Mesodermal cell (in vitro differentiated cells): ENCODE data around the gene VWDE.

ENCODE experiments used
- H3K27ac ChIP-seq: 2 replicates; pipeline ENCODE4 v1.7.0; 2013; ENCODE audit warnings: mild to moderate bottlenecking, low read depth, low read length, moderate library complexity; ENCODE audit not compliant: severe bottlenecking
- H3K36me3 ChIP-seq: 2 replicates; pipeline ENCODE4 v1.7.1; 2013; ENCODE audit warnings: mild to moderate bottlenecking, low read length, moderate library complexity; ENCODE audit not compliant: control insufficient read depth, insufficient read depth
- H3K4me1 ChIP-seq: one replicate; pipeline ENCODE4 v1.7.1; 2013; ENCODE audit warnings: mild to moderate bottlenecking, low read length; ENCODE audit not compliant: insufficient read depth, control insufficient read depth, poor library complexity, severe bottlenecking
- H3K4me3 ChIP-seq: 2 replicates; pipeline ENCODE4 v1.7.0; 2013; ENCODE audit warnings: low read length, control low read depth, mild to moderate bottlenecking; ENCODE audit not compliant: insufficient read depth, poor library complexity, severe bottlenecking; ENCODE audit errors: extremely low read depth
- H3K9me3 ChIP-seq: 2 replicates; pipeline ENCODE4 v1.7.1; 2013; ENCODE audit warnings: mild to moderate bottlenecking, low read length, moderate library complexity; ENCODE audit not compliant: control insufficient read depth
- WGBS, 2 experiments: methylation state at CpG; one replicate each; pipeline ENCODE4 v1.1.5; 2013; ENCODE audit warnings: missing lambda C conversion rate in 2 of 2; ENCODE audit not compliant: insufficient coverage in 2 of 2; 5-methylcytosine and 5-hydroxymethylcytosine counted together

The VWDE gene

DNA sequence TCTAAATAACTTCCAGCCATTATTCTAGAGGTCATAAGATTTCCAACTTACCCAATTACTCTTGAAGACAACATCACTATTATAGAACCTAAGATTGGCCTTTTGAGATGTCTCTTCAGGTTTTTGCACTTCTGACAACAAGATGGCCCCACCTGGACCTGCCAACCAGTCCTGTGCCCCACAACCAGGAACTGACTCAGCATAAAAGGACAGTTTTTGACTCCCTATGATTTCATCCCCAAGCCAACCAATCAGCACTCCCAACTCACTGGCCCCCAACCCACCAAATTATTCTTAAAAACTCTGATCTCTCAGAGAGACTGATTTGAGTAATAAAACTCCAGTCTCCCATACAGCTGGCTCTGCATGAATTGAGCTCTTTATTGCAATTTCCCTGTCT lies 98.2 kb downstream of the VWDE start:
- H3K4me1 ChIP-seq: no peaks in the 10 kb centered on the region
- H3K27ac ChIP-seq: no peak overlapping the region
- H3K4me3 ChIP-seq: no peak overlapping the region
- H3K36me3 ChIP-seq: no peaks in the 10 kb centered on the region
- H3K9me3 ChIP-seq: no peaks in the 10 kb centered on the region

DNA sequence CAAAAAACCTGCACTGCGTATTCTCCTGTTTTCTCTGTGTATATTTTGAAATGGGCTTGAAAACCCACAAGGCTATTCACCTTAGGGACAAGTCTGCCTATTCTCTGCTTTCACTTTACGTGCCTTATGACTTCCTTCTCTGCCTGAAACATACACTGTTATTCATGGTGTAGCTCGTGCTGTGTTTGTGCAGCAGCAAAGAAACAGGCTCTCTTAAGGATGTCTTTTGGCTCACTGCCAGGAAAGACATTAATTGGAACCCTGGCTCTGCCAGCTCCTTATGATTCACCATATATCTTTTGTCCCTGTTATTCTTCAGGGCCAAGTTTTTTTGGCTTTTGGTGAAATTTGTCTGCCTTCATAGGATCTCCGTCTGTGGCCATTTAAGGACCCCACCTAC lies 100.2 kb downstream of the VWDE start:
- Histone ChIP-seq H3K9me3 (no peaks in the 10 kb centered on the region), H3K36me3 (no peaks in the 10 kb centered on the region), H3K4me3 (no peak overlapping the region), H3K27ac (no peak overlapping the region), H3K4me1 (no peaks in the 10 kb centered on the region)
- WGBS, 2 experiments: 87 to 93% methylated on average over 2 to 3 of the region's 4 CpGs

DNA sequence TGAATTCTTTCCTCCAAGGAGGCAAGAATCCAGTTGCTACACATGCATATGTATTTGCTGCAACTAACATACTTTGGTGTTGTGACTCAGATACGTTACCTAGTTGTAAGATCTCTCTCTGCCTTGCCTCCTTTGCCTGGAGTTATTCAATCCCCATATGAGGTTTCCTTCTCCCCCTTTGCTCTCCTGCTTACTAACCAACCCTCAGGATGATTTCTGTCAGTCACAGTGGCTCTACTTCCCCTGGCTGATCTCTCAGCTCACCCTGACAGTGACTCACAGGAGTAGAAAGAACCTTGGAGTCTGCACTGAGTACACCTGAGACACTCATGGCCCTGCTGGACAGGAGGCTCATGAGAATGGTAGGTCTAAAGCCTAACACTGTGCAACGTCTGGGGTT lies 100.6 kb downstream of the VWDE start:
- WGBS, 2 experiments: 78 to 83% methylated on average over 1 of the region's 2 CpGs
- Histone ChIP-seq H3K4me3 (no peak overlapping the region), H3K9me3 (no peaks in the 10 kb centered on the region), H3K27ac (no peak overlapping the region), H3K4me1 (no peaks in the 10 kb centered on the region), H3K36me3 (no peaks in the 10 kb centered on the region)

DNA sequence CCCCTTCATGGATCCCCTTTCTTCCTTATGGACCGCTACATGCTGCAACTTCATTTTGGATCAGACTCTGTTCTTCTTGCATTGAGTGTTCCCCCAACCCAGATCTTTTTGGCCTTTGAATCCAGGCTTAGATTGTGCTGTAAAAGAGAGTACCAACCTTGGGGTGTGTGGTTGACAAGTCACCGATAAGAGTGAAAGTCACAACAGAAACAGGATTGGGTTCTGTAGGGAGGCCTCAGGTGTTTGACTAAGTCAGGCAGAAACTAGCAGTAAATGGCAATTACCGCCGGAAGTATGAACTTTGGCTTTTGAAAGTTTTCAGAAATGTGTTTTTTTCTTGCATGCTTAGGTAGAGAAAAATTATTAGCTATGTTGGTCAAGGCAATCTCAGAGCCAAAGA lies 103.2 kb downstream of the VWDE start:
- Histone ChIP-seq H3K36me3 (no peaks in the 10 kb centered on the region), H3K27ac (no peak overlapping the region), H3K4me1 (no peaks in the 10 kb centered on the region), H3K9me3 (no peaks in the 10 kb centered on the region), H3K4me3 (no peak overlapping the region)
- WGBS, 2 experiments: 35 to 37% methylated on average over 3 of the region's 4 CpGs

DNA sequence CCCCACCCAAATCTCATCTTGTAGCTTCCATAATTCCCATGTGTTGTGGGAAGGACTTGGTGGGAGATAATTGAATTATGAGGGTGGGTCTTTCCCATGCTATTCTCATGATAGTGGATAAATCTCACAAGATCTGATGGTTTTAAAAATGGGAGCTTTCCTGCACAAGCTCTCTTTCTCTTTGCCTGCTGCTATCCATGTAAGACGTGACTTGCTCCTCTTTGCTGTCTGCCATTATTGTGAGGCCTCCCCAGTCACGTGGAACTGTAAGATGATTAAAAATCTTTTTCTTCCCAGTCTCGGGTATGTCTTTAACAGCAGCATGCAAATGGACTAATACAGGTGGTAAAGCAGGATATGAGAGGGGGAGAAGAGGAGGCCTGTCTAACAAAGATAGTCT lies 104.3 kb downstream of the VWDE start:
- H3K36me3 ChIP-seq: no peaks in the 10 kb centered on the region
- no peak overlapping the region for H3K27ac ChIP-seq
- H3K9me3 ChIP-seq: no peaks in the 10 kb centered on the region
- 89 to 100% methylated on average over 3 of the region's 3 CpGs for whole genome bisulfite sequencing, 2 experiments
- no peak overlapping the region for H3K4me3 ChIP-seq
- no peaks in the 10 kb centered on the region for H3K4me1 ChIP-seq

DNA sequence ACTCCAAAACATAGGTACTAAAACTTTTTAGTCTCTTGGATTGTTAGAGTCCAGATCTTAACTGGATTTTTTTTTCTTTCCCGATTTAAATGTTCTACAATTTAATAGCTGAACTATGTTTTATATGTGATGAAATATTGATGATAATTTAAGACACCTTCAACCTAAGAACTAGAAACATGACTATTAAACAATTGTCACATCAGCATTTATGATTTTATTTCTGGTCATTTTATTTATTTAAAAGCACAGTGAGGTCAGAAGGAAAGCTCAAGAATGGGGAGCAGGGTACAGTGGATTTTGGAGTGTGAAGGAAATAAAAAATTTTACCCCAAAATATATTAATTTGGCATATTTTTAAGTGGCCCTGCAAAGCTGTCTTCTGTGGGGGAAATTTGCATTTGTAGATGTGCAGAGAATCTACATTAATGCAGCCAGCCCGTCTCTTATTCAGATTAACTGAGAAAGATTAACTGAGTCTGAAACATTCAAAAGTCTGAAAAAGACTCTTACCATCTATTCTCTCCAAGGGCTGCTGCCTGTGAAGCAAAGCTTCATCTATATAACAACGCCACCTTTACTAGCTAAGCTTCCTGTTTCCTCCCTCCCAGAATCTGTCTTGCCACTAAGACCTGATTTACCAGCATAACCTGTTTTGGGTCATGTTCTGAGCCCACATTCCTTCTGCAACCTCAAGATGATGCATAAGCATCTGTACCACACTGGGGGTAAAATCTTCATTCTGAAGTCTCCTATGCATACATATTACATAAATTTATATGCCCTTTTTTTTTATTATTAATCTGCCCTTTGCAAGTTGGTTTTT lies 106.2 kb downstream of the VWDE start:
- H3K4me1 ChIP-seq: no peaks in the 10 kb centered on the region
- 80 to 94% methylated on average over 2 of the region's 3 CpGs for WGBS, 2 experiments
- no peaks in the 10 kb centered on the region for H3K36me3 ChIP-seq
- no peak overlapping the region for H3K27ac ChIP-seq
- H3K9me3 ChIP-seq: no peaks in the 10 kb centered on the region
- H3K4me3 ChIP-seq: no peak overlapping the region

DNA sequence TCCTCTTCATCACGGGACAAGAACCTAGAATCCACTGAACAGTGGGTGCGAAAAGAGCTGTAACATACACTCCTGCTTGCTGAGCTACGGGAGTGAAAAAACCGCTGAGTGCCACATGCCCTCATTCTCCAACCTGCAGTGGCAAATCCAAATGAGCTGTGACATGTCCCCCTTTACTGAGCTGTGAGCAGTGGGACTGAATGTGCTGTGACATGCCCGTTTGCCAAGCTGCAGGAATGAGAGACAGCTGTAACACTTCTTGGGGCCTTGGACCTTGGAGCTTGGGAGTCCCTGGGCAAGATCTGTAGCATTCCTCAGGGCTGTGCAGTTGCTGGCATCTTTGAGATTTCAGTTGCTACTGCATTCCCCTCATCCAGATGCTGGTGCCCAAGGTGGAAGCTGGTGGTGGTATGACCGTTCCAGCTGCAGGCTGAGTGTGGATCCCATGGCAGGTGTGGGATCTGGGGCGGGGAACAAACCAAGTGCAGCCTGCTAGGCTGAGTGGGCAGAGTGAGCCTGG lies 107.6 kb downstream of the VWDE start:
- peaks cover 8% of the 10 kb centered on the region for H3K9me3 ChIP-seq
- H3K36me3 ChIP-seq: no peaks in the 10 kb centered on the region
- WGBS, 2 experiments: 89 to 92% methylated on average over 7 of the region's 7 CpGs
- H3K4me1 ChIP-seq: no peaks in the 10 kb centered on the region
- no peak overlapping the region for H3K4me3 ChIP-seq
- no peak overlapping the region for H3K27ac ChIP-seq

DNA sequence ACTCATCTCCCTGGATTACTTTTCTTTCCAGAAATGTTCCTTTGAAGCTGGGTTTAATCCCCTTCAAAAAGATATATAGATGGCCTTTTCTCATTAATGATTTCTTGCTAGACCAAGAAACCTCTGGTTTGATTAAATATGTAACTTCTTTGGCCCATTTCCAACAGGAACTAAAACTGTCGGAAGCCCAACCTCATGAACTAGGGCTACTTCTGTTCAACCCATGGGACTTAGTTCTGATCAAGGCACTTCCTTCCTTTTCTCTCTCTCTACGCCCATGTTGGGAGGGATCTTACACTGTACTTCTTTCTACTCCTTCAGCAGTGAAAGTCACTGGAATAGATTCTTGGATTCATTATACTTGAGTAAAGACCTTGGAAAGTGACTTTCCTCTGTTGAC lies 109.0 kb downstream of the VWDE start:
- peaks cover 8% of the 10 kb centered on the region for H3K9me3 ChIP-seq
- 60% methylated on average over 1 of the region's 2 CpGs; no CpG with 5 or more reads in 1 of the 2 experiments for WGBS, 2 experiments

DNA sequence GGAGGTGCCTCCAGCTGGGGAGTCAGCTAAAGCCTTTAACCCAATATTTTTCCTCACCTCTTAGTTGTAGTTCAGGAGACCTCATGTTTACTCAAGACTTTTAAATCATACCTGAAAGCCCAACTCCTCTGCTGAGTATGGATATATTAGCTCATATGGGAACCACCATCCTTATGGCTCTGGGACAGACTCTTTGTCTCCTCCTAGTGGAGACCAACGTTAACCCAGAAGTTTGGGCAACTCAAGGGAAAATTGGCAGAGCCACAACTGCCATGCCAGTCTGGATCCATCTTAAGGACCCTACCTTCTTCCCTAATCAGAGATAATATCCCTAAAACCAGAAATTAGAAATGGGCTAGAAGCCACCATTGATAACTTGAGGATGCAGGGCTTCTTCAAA lies 111.8 kb downstream of the VWDE start:
- no peaks in the 10 kb centered on the region for H3K36me3 ChIP-seq
- H3K9me3 ChIP-seq: peaks cover 8% of the 10 kb centered on the region
- no peak overlapping the region for H3K27ac ChIP-seq
- no peak overlapping the region for H3K4me3 ChIP-seq
- H3K4me1 ChIP-seq: no peaks in the 10 kb centered on the region
- WGBS, 2 experiments: 86 to 88% methylated on average over 1 of the region's 1 CpG

More for the DNA sequence above, 109.0 kb downstream of the VWDE start:
- H3K4me1 ChIP-seq: no peaks in the 10 kb centered on the region
- no peaks in the 10 kb centered on the region for H3K36me3 ChIP-seq
- no peak overlapping the region for H3K4me3 ChIP-seq
- H3K27ac ChIP-seq: no peak overlapping the region

DNA sequence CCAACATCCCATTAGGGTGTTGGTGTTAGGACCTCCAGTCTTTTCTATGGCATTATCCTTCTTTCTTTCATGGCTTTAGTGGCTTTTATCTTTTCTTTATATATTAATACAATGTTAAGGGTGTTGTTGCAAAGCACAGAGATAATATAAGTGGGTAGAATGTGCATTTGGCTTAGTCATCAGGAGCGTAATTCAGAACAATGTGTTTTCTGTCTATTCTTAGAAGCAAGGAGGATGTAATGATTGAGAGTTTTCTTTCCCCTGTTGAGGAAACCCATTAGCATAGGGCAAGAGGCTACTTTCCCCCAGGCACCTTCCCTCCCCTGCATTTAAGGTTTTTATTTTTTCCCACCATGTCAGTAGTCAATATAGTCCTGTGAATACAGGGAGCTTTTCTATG lies 112.9 kb downstream of the VWDE start:
- WGBS, 2 experiments: 80% methylated on average over 1 of the region's 1 CpG; no CpG with 5 or more reads in 1 of the 2 experiments
- H3K9me3 ChIP-seq: peaks cover 8% of the 10 kb centered on the region
- no peaks in the 10 kb centered on the region for H3K36me3 ChIP-seq
- no peak overlapping the region for H3K27ac ChIP-seq
- H3K4me3 ChIP-seq: no peak overlapping the region
- H3K4me1 ChIP-seq: no peaks in the 10 kb centered on the region

DNA sequence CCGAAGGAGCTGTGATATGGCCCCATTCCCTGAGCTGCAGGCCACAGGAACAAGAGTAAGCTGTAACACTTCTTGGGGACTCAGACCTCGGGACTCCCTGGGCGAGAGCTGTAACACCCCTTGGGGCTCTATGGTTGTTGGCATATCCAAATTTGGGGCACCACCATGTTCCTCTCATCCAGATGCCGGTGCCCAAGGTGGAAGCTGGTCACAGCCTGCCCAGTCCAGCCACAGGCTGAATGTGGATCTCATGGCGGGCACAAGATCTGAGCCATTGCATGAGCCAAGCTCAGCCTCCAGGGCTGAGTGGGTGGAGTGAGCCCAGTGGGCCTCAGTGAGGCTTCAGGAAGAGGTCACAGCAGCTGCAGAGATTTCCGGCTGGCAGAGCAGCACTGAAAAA lies 113.7 kb downstream of the VWDE start:
- H3K4me3 ChIP-seq: no peak overlapping the region
- H3K4me1 ChIP-seq: no peaks in the 10 kb centered on the region
- no peak overlapping the region for H3K27ac ChIP-seq
- H3K36me3 ChIP-seq: no peaks in the 10 kb centered on the region
- 68 to 73% methylated on average over 4 to 6 of the region's 6 CpGs for WGBS, 2 experiments
- peaks cover 8% of the 10 kb centered on the region for H3K9me3 ChIP-seq
